GM18499 (cell line): ENCODE results near the gene NFS1.
"Not testable (repeated sequence)": the region's sequence is repeated elsewhere in the genome, so short reads cannot be mapped to it uniquely, and the experiment has no call there.

ENCODE experiments used
- ATAC-seq: cut with Tn5 transposase; IDR thresholded peaks from one replicate; pipeline ENCODE4 v1.9.1; 2021; ENCODE audit warnings: moderate number of reproducible peaks; ENCODE audit not compliant: insufficient read depth, unreplicated experiment

NFS1 gene

GRCh38 chr20:35685368-35685767 lies 13.8 kb downstream of the NFS1 start:
- not testable (repeated sequence) for ATAC-seq

DNA sequence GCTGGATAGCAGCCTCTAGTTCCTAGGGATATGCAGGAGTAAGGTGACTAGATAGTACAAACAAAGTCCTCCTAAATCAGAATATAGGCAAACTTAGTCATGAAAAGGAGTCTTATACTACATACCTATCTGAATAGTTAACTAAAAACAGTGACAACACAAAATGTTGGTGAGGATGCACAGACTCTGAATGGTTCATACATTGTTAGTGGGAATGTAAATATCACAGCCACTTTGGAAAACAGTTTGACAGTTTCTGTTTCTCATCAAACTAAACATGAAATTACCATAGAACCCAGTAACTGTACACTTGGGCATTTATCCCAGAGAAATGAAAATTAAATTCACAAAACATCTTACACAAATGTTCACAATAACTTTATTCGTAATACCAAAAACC lies 17.2 kb downstream of the NFS1 start:
- no peak for ATAC-seq

DNA sequence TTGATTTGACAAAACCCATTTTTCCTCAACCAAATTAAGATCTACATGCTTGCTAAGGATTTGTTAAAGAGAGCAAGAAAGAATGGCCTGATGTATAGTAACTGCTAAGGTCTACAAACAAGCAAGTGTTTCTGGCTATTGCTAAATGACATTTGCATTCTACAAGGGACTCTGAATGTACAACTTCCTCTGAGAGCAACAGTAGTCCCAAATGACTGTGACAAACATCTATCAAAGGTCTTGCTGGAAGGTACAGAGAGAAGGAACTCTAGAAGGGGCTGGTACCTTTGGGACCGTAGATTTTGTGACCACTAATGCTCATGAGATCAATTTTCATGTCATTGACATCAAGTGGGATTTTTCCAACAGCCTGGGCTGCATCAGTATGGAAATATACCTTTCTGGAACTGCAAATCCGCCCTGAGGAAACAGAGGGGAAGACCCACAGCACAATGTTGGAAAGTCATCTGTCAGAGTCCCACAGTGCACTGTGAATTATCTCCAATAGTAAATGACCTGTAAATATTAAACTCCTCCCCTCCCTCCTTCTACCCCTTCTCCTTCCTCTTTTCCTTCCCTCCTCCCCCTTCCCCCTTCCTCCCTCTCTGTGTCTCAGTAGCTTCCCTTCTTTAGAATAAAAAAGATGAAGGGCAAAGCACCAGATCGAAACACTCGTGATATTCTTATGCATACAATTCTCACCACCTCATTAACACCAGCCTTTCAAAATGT lies 18.5 kb downstream of the NFS1 start:
- ATAC-seq, result no peak

DNA sequence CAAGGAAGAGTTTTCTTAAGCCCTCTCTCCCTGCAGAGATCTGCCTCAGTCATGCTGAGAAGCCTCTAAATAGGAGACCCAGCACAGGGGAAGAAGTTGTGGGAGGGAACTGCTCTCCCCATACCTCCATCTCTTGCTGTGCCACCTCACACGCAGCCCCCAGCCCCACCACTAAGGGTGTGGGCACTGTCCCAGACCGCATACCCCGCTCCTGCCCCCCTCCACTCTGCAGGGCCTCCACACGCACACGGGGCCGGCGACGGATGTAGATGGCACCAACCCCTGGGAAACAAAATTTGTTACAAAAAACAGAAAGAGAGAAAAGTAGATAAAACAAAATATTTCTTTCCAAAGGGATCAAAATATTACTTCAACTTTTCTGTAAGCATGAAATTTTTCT lies 24.2 kb downstream of the NFS1 start:
- ATAC-seq, result no peak

DNA sequence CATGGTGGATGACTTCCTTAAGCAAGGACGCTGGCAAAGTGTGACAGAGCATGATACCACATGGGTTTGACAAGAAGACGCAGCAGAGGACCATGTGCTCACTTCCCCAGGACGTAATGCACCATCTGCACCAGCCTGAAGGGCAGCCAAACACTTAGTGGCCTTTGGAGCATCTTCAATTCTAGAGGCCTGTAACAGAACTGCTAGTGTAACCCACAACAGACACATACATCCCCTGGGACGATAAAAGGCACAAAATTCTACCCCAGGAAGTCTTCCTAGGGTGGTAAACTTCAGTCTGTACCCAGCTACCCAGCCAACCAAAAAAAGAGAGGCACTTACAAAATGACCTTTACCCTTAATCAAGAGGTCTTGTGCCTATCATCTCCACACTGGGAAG lies 25.3 kb downstream of the NFS1 start:
- no peak for ATAC-seq

DNA sequence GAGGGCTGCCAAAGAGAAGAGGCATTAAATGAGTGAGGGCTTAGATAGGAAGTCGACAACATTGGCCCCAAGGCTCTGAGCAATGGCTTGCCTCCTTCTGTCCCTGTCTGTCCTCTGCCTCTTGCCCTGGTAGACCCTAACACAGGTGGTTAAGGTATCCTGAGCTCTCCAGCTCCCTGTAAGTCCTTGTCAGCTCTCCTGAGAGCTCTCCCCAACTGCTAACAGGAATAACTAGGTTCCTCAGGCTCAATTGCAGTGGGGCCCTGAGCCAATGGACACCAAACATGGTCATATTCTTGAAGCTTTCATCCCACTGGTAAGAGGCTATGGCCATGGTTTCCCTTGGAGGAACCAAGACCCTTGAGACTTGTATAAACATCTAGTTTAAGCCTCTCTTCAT lies 29.5 kb downstream of the NFS1 start:
- ATAC-seq, result no peak

DNA sequence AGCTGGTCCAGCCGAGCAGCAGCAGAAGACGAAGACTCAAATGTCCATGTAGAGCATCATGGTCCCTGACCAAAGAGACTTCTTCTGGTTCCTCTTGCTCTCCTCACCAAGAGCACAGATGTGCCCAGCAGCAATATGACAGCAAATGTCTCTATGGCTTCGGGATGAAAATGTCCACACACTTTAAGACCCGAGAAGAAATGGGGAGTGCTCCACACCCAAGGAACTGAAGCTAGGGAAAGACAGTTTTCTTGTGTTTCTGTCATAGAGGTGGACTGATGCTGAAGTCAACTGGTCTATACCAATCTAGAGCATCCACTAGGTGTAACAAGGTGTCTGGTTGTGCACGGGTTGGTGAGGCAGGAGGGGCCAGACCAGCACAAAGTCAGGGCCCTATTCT lies 29.9 kb downstream of the NFS1 start:
- no peak for ATAC-seq

DNA sequence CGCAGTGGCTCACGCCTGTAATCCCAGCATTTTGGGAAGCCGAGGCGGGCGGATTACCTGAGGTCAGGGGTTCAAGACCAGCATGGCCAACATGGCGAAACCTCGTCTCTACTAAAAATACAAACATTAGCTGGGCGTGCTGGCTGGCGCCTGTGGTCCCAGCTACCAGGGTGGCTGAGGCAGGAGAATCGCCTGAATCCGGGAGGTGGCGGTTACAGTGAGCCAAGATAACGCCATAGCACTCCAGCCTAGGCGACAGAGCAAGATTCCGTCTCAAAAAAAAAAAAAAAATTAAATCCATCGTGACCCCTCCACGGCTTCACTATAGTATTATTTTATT lies 33.2 kb downstream of the NFS1 start:
- ATAC-seq, result no peak

DNA sequence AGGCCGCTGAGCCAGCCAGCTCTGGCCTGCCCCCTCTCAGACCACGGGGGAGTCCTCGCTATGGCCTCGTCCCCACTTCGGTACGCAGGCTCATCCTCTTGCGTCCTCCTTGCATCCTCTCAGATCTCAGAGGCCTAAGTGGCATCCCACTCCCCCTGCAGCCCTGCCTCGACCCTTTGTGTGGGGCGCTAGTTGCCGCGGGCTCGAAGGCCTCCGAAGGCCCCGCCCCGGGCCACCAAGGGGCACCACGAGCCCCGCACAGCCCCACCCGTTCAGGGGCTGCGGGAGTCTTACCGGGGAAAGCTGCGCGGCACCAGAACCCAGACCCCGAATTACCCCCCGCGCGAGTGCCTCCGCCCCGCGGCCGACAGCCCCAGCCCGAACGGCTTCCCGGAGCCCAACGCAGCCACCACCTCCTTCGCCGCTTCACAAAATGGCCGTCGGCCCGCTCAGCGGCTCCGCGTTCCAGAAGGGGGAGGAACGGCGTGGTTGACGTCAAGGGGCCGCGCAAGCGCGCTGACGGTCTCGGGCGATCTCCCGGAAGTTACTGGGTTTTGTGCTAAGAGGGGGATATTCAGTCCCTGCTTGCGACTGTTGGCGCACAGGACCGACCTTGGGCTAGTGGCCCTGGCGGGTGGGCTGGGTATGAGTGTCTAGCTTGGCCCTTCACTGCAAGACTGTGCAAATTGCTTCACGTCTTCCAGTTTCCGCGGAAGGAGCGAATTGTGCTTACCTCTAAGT lies 34.5 kb downstream of the NFS1 start, which contains the start of the genes CPNE1 and RBM12:
CPNE1 (minus strand) TSS at position 435 of the 741 bp plus-strand sequence. CDS start 31,977 bp downstream, outside the sequence.
RBM12 (minus strand) TSS at position 435 of the 741 bp plus-strand sequence. CDS start 9,578 bp downstream, outside the sequence.
- ATAC-seq, result peak; percentile 48

DNA sequence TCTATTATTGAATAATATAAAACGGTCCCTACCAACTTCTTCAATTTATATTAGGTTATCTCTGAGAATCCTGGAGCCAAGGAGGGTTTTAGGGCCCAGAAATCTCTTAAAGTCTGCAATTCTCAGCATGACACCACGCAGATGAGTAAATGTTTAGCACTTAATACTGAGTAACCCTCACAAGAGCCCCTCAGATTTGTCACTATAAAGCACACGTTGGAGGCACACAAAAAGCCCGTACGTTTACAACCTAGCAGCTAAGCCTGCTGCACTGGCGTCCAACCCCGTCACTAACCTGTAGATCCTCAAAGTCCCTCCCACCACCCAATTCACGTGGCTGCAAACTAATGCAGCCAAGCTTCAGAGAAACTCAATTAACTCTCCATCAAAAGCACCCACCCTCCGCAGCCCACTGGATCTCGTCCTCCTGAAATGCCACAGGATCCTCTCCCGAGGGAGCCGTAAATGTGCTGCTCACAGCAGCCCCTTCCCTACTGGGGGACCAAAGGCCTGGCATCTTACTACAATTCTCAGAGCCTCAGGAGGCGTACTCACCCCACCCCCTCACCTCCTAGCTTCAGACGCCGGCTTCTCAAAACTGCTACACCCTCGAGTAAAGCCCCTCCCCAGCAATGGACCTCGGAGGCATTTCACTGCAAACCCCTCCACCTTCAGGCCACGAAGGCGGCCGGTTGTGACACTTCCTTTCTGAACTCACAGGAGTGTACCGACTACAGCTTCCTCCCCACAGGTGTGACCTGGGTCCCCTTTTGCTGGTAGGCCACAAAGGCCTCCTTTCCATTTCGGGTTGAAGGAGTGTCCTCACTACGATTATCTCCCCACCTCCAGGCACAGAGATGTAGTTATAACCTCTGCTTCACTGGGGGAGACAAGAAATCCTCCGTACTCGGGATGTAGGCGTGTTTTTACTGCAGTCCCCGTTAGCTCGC lies 35.4 kb downstream of the NFS1 start:
- peak; percentile 17 for ATAC-seq

- no peak for ATAC-seq
Observed at GRCh38 chr20:35662551-35662950, 36.6 kb downstream of the NFS1 start.

- no peak for ATAC-seq
Observed at GRCh38 chr20:35661908-35662307, 37.2 kb downstream of the NFS1 start.

- no peak for ATAC-seq
Observed at GRCh38 chr20:35661053-35661452, 38.1 kb downstream of the NFS1 start.

DNA sequence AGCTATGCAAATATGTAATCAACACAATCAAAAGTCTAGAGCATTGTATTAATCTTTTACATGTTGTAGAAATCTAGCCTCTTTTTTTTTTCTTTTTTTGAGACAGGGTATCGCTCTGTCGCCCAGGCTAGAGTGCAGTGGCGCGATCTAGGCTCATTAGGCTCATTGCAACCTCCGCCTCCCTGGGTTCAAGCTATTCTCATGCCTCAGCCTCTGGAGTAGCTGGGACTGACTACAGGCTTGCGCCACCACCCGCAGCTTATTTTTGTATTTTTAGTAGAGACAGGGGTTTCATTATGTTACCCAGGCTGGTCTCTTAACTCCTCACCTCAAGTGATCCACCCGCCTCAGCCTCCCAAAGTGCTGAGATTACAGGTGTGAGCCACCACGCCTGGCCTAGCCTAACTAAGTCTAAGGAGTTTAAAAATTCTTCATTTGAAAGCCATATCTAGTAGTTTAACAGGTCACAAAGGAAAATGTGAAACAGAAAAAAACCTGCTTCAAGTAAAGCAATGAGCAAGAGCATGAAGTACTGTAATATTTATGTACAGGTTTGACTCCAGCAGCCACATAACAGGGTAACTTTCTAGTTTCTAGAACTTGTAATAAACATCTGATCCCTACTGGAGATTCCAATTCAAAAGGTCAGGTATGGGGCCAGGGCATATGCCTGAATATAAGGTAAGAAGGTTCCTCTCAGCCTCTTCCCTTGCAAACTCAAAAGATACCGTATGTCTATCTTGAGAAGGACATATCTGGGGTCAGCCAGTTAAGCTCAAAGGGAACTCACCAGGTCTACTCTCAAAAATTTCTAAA lies 38.8 kb downstream of the NFS1 start:
- no peak for ATAC-seq

- no peak for ATAC-seq
Observed at GRCh38 chr20:35657271-35657670, 41.9 kb downstream of the NFS1 start.

- ATAC-seq, result no peak
Observed at GRCh38 chr20:35654415-35654814, 44.7 kb downstream of the NFS1 start.

GRCh38 chr20:35653893-35654292 lies 45.3 kb downstream of the NFS1 start:
- ATAC-seq, result no peak

GRCh38 chr20:35653430-35653734 lies 45.8 kb downstream of the NFS1 start:
- no peak for ATAC-seq

- ATAC-seq, result no peak
Observed at GRCh38 chr20:35652641-35653429, 46.3 kb downstream of the NFS1 start.
